Measurements from ENCODE around the gene TP53BP2.

DNA sequence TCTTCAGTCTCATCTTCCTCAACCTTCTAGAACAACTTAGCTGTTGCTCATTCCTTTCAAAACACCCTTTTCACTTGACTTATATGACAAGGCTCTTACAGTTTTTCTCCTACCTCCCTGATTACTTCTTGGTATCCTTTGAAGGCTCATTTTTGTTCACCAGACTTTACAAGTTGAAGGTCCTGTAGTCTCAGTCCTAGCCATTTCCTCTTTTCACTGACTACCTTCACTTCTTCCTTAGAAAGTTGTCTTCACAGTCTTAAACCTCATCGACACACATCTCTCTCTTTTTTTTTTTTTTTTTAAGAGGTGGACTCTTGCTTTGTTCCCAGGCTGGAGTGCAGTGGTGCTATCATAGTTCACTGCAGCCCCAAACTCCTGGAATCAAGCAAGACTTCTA is 6.6 kb upstream of the TP53BP2 start:
- no peak for TF ChIP-seq CTCF (IDR thresholded peaks at IDR 0.05)
- TF ChIP-seq POLR2A (IDR thresholded peaks at IDR 0.05): no peak
